Panc1 (cell line): Measurements from ENCODE around the gene BEND3. TPM values are rescaled to one million over a fixed set of nuclear protein-coding genes. Genes with fewer than 3 reads are reported as not detected.

Experiments used
- ATAC-seq: fragments of 200-7000 bp; cut with Tn5 transposase; 2 replicates; pipeline ENCODE4 v1.9.1; 2020; ENCODE audit warnings: mild to moderate bottlenecking, moderate library complexity
- BruUV-seq: library from RNA; stranded (reverse); fragments of 400-500 nt; replicated peaks from 2 replicates; lab custom pipeline; 2021; lab: Mats Ljungman, UMichigan
- CTCF ChIA-PET: fragments of 300-600 bp; sonication (Branson Sonifier 250); formaldehyde crosslinking; loops from one replicate; lab custom pipeline; 2022; ENCODE audit warnings: antibody characterized with exemption; lab: Charles Lee
- POLR2A ChIA-PET: fragments of 300-600 bp; sonication (Branson Sonifier 250); formaldehyde crosslinking; loops from one replicate; lab custom pipeline; 2022; ENCODE audit warnings: antibody characterized with exemption; lab: Charles Lee
- DNase-seq: peaks from one replicate; pipeline ENCODE4 v3.0.0-alpha.2; 2010; ENCODE audit warnings: low read depth, low spot score
- H3K27ac ChIP-seq: 2 replicates; pipeline ENCODE4 v1.5.1; 2011; ENCODE audit warnings: mild to moderate bottlenecking, low read length, inconsistent platforms
- H3K27me3 ChIP-seq: fragments of 200-500 bp; sonication (Bioruptor generic); 2 replicates; pipeline ENCODE4 v1.6.0; 2014; ENCODE audit warnings: low read length, inconsistent platforms; ENCODE audit not compliant: control insufficient read depth, insufficient read depth
- H3K36me3 ChIP-seq: fragments of 200-500 bp; sonication (Bioruptor generic); 2 replicates; pipeline ENCODE4 v1.5.1; 2014; ENCODE audit warnings: inconsistent platforms, mild to moderate bottlenecking, low read length, moderate library complexity; ENCODE audit not compliant: control insufficient read depth, insufficient read depth
- H3K4me1 ChIP-seq: 2 replicates; pipeline ENCODE4 v1.5.1; 2011; ENCODE audit warnings: inconsistent platforms, mild to moderate bottlenecking, low read length, moderate library complexity; ENCODE audit not compliant: control insufficient read depth, insufficient read depth
- H3K4me3 ChIP-seq, 2 experiments: 2 replicates each; pipeline ENCODE4 v1.5.1; 2011 to 2012; ENCODE audit warnings: low read depth in 2 of 2, low read length in 2 of 2, mild to moderate bottlenecking in 2 of 2, inconsistent platforms in 1 of 2, moderate library complexity in 1 of 2
- H3K9me3 ChIP-seq: fragments of 200-500 bp; sonication (Bioruptor generic); 2 replicates; pipeline ENCODE4 v1.5.1; 2014; ENCODE audit warnings: low read depth, mild to moderate bottlenecking, inconsistent platforms, low read length, moderate library complexity; ENCODE audit not compliant: control insufficient read depth, insufficient read depth
- POLR2AphosphoS5 ChIP-seq: IDR thresholded peaks from 2 replicates; pipeline ENCODE4 v1.6.1; 2012; ENCODE audit warnings: mild to moderate bottlenecking, low read depth, low read length, moderate library complexity
- SIN3A ChIP-seq: IDR thresholded peaks from 2 replicates; pipeline ENCODE4 v1.6.1; 2012; ENCODE audit warnings: low read depth, mild to moderate bottlenecking, low read length, moderate library complexity, borderline replicate concordance; ENCODE audit not compliant: insufficient read depth
- TCF7L2 ChIP-seq: IDR thresholded peaks from 2 replicates; pipeline ENCODE4 v1.6.1; 2011; ENCODE audit warnings: mild to moderate bottlenecking, low read depth, low read length, inconsistent platforms
- in situ Hi-C: cut with HindIII; loops from 2 replicates; pipeline ENCODE4 v1.10.0; 2016; ENCODE audit warnings: low sequenced_read_pairs, low pct_unique_long_range_greater_than_20kb
- intact Hi-C: fragments of 100-400 bp; cut with micrococcal nuclease; formaldehyde crosslinking; loops from one replicate; pipeline ENCODE4 v1.10.0; 2022; ENCODE audit not compliant: unreplicated experiment
- total RNA-seq: library from RNA; stranded (reverse); gene quantifications from one replicate; pipeline ENCODE4 v1.2.1, GENCODE V29; 2021; ENCODE audit not compliant: unreplicated experiment
- TF ChIP-seq, protein P1 (sequence below), 2 experiments: IDR thresholded peaks; 2 replicates each; pipeline ENCODE4 v1.6.1; 2011 to 2012; ENCODE audit warnings: low read depth in 2 of 2, control low read depth in 1 of 2, low read length in 1 of 2, mild to moderate bottlenecking in 1 of 2, moderate library complexity in 1 of 2; ENCODE audit not compliant: insufficient read depth in 1 of 2
- TF ChIP-seq, protein P2 (sequence below): fragments of 450-650 bp; IDR thresholded peaks from 2 replicates; pipeline ENCODE4 v1.5.1; 2017; ENCODE audit warnings: mild to moderate bottlenecking

The BEND3 gene
- total RNA-seq, 1 experiment from 2014 or later: 9.9 TPM

DNA sequence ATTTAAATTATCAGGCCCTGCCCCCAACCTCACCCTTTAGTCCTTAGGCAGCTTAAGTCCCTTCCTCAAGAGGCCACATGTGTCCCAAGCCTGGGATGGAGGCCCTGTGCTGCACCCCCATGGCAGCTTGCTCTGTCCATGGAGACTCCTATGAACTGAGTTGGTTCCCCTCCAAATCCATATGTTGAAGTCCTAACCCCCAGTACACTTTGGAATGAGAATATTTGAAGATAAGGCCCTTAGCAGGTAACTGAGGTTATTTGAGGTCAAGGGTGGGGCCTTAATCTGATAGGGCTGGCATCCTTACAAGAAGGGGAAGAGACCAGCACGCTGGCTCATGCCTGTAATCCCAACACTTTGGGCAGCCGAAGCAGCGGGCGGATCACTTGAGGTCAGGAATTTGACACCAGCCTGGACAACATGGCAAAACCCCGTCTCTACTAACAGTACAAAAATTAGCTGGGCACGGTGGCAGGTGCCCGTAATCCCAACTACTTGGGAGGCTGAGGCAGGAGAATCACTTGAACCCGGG, 6.7 kb upstream of the BEND3 start:
- BruUV-seq: no TSS peak
- intact Hi-C loops (no loop called here), in situ Hi-C loops (no loop called here)
- DNase-seq (no peak), ATAC-seq (no peak)
- no peak for TF ChIP-seq POLR2AphosphoS5
- TF ChIP-seq TCF7L2: no peak
- TF ChIP-seq, protein P1, sequence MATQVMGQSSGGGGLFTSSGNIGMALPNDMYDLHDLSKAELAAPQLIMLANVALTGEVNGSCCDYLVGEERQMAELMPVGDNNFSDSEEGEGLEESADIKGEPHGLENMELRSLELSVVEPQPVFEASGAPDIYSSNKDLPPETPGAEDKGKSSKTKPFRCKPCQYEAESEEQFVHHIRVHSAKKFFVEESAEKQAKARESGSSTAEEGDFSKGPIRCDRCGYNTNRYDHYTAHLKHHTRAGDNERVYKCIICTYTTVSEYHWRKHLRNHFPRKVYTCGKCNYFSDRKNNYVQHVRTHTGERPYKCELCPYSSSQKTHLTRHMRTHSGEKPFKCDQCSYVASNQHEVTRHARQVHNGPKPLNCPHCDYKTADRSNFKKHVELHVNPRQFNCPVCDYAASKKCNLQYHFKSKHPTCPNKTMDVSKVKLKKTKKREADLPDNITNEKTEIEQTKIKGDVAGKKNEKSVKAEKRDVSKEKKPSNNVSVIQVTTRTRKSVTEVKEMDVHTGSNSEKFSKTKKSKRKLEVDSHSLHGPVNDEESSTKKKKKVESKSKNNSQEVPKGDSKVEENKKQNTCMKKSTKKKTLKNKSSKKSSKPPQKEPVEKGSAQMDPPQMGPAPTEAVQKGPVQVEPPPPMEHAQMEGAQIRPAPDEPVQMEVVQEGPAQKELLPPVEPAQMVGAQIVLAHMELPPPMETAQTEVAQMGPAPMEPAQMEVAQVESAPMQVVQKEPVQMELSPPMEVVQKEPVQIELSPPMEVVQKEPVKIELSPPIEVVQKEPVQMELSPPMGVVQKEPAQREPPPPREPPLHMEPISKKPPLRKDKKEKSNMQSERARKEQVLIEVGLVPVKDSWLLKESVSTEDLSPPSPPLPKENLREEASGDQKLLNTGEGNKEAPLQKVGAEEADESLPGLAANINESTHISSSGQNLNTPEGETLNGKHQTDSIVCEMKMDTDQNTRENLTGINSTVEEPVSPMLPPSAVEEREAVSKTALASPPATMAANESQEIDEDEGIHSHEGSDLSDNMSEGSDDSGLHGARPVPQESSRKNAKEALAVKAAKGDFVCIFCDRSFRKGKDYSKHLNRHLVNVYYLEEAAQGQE (IDR thresholded peaks at IDR 0.05; ENCODE audit: insufficient read depth in 1 of 2, low read depth in 2 of 2, low read length in 1 of 2): no peak
- TF ChIP-seq, protein P2, sequence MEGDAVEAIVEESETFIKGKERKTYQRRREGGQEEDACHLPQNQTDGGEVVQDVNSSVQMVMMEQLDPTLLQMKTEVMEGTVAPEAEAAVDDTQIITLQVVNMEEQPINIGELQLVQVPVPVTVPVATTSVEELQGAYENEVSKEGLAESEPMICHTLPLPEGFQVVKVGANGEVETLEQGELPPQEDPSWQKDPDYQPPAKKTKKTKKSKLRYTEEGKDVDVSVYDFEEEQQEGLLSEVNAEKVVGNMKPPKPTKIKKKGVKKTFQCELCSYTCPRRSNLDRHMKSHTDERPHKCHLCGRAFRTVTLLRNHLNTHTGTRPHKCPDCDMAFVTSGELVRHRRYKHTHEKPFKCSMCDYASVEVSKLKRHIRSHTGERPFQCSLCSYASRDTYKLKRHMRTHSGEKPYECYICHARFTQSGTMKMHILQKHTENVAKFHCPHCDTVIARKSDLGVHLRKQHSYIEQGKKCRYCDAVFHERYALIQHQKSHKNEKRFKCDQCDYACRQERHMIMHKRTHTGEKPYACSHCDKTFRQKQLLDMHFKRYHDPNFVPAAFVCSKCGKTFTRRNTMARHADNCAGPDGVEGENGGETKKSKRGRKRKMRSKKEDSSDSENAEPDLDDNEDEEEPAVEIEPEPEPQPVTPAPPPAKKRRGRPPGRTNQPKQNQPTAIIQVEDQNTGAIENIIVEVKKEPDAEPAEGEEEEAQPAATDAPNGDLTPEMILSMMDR: no peak
- no peak for TF ChIP-seq SIN3A
- H3K27me3 ChIP-seq: no peaks in the 10 kb centered on the region
- H3K9me3 ChIP-seq: no peaks in the 10 kb centered on the region
- no peak overlapping the region for H3K27ac ChIP-seq
- H3K4me1 ChIP-seq: no peaks in the 10 kb centered on the region
- H3K4me3 ChIP-seq: no peak overlapping the region
- ChIA-PET POLR2A (interaction anchor here (0.5 kb wide), 1 partner anchor 24 kb away, joined by 4 read pairs; no protein-coding TSS in a partner anchor), CTCF (no interaction called here)
- H3K36me3 ChIP-seq: no peaks in the 10 kb centered on the region

DNA sequence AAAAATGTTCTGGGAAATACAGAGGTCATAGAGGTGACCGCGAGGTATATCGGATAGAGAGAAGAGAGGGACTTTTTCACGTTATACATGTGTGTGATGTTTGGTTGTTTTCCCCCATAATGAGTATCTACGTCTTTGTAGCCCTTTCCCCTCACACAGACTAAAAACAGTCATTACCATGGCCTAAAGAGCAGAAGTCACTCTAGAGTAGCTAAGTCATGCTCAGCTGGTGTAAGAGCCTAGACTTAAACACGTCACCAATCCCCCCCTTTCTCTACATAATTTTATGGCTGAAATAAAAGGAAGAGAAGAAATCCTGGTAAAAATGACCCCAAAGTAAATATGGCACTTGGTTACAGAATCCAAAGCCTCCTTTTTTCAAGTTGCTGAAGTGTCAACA, 6.0 kb upstream of the BEND3 start:
- POLR2A ChIA-PET: interaction anchor here (0.5 kb wide), 1 partner anchor 24 kb away, joined by 4 read pairs; no protein-coding TSS in a partner anchor
- Histone ChIP-seq H3K36me3 (no peaks in the 10 kb centered on the region), H3K4me3 (no peak overlapping the region), H3K4me1 (peaks cover 8% of the 10 kb centered on the region), H3K27ac (no peak overlapping the region), H3K27me3 (no peaks in the 10 kb centered on the region), H3K9me3 (no peaks in the 10 kb centered on the region)
- TF ChIP-seq SIN3A (no peak), POLR2AphosphoS5 (no peak), TCF7L2 (no peak)
- TF ChIP-seq, protein P1 (IDR thresholded peaks at IDR 0.05; ENCODE audit: insufficient read depth in 1 of 2, low read depth in 2 of 2, low read length in 1 of 2): no peak
- TF ChIP-seq, protein P2: no peak
- intact Hi-C loops (no loop called here), in situ Hi-C loops (no loop called here)
- DNase-seq (no peak), ATAC-seq (no peak)
- no TSS peak for BruUV-seq
- CTCF ChIA-PET: no interaction called here
